Muscle of leg (tissue), 16 donors: ENCODE measurements around the gene SEBOX. TPM values are rescaled to one million over a fixed set of nuclear protein-coding genes. Genes with fewer than 3 reads are reported as not detected.

ENCODE experiments used
- DNase-seq: peaks from one replicate; pipeline ENCODE4 v3.0.0; 2013
- H3K27ac ChIP-seq: one replicate; pipeline ENCODE4 v1.5.1; 2013; ENCODE audit warnings: mild to moderate bottlenecking, low read length, control low read depth
- H3K27me3 ChIP-seq: one replicate; pipeline ENCODE4 v1.6.1; 2013; ENCODE audit warnings: low read length; ENCODE audit not compliant: control insufficient read depth, insufficient read depth
- H3K36me3 ChIP-seq: one replicate; pipeline ENCODE4 v1.6.1; 2013; ENCODE audit warnings: low read length; ENCODE audit not compliant: control insufficient read depth, insufficient read depth
- H3K4me1 ChIP-seq: one replicate; pipeline ENCODE4 v1.6.1; 2013; ENCODE audit warnings: low read length; ENCODE audit not compliant: control insufficient read depth, insufficient read depth
- H3K4me3 ChIP-seq: one replicate; pipeline ENCODE4 v1.5.1; 2013; ENCODE audit warnings: low read length, control low read depth
- H3K9me3 ChIP-seq: replicated peaks from 2 replicates; pipeline ENCODE4 v1.6.1; 2013; ENCODE audit warnings: low read depth, low read length; ENCODE audit not compliant: control insufficient read depth
- WGBS: methylation state at CpG from one replicate; pipeline ENCODE4 v1.1.5; 2013; ENCODE audit warnings: missing lambda C conversion rate; ENCODE audit not compliant: insufficient coverage; 5-methylcytosine and 5-hydroxymethylcytosine counted together
- long read RNA-seq, 11 donors: transcript quantifications; one replicate each; lab custom pipeline, GENCODE V29; 2026
- polyA plus RNA-seq, 8 donors: library from polyadenylated mRNA; unstranded; fragments of 120-200 nt; gene quantifications; one replicate each; pipeline versions ENCODE4 v1.2.1 to v1.2.3, GENCODE V29; 2013; ENCODE audit warnings: inconsistent platforms in 1 of 8, low replicate concordance in 1 of 8; ENCODE audit not compliant: insufficient read length in 8 of 8, insufficient read depth in 1 of 8
- total RNA-seq: library from RNA; stranded (reverse); fragments of 120-200 nt; gene quantifications from one replicate; pipeline ENCODE4 v1.2.4, GENCODE V29; 2013

Gene SEBOX, protein sequence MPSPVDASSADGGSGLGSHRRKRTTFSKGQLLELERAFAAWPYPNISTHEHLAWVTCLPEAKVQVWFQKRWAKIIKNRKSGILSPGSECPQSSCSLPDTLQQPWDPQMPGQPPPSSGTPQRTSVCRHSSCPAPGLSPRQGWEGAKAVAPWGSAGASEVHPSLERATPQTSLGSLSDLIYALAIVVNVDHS
- total RNA-seq (not detected), polyA plus RNA-seq (not detected)
- long read RNA-seq, donor 1 = 0 reads
- long read RNA-seq, donor 2 = 0 reads
- long read RNA-seq, donor 3 = 0 reads
- long read RNA-seq, donor 4 = 0 reads
- long read RNA-seq, donor 5 = 0 reads
- long read RNA-seq, donor 6 = 0 reads
- long read RNA-seq, donor 7 = 0 reads
- long read RNA-seq, donor 8 = 0 reads
- long read RNA-seq, donor 9 = 0 reads
- long read RNA-seq, donor 10 = 0 reads
- long read RNA-seq, donor 11 = 0 reads

DNA sequence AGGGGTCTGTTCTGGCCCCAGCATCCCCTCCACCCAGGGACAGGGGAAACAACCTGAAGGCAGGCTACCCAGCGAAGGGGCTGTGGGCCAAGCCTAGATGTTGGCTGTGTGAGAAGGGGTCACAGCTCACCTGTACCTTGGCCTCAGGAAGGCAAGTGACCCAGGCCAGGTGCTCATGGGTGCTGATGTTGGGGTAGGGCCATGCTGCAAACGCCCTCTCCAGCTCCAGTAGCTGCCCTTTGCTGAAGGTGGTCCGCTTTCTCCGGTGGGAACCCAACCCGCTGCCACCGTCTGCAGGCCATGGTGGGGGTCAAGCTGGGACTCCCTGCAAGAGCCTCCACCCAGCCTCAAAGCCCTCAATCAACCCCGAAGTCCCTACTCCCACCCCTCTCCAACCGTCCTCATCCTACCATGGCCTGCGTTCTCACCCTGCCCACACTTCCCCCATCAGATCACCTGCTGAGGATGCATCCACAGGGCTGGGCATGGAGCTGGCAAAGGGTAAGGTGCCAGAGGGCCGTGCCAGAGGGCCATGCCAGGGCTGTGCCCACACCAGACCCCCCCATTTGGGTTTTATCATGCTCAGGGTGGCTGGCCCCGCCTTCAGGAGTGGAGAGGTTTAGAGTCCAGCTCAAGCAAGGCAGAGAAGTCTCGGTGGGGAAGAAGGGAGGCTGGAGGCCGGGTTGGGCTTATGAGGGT is at the start of gene SEBOX:
TSS of gene SEBOX (minus strand) at position 535 of the 699 bp plus-strand sequence. CDS start at position 487, 48 bp downstream.
- H3K27ac ChIP-seq = no peak within 1 kb of the TSS
- no peaks in the 10 kb centered on the region for H3K9me3 ChIP-seq
- H3K36me3 ChIP-seq = peaks cover 46% of the 10 kb centered on the region
- no peak within 1 kb of the TSS for H3K4me3 ChIP-seq
- H3K27me3 ChIP-seq = no peaks in the 10 kb centered on the region
- WGBS = 95% methylated on average over 9 of the region's 13 CpGs
- H3K4me1 ChIP-seq = no peaks in the 10 kb centered on the region
- DNase-seq = no peak

DNA sequence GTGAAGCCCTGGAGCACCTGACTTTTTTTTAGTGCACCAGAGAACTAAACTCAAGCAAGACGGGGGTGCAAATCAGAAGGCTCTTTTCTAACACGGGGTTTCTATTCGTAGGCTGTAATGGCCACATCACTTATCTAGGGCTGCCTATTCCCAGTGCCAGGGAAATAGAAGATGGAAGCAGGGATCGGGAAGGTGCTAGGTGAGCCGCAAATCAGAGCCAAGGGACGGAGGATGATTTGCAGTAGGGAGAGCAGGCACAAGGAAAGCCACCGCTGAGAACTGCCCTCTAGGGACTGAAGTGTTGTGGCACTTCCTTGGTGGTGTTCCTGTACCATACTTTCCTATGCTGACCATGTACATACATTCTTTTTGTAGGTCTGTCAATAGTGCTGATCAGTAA is 48.8 kb upstream of the SEBOX start:
- Histone ChIP-seq H3K27me3 (peaks cover 17% of the 10 kb centered on the region), H3K27ac (no peak overlapping the region), H3K36me3 (no peaks in the 10 kb centered on the region), H3K4me1 (no peaks in the 10 kb centered on the region), H3K9me3 (no peaks in the 10 kb centered on the region), H3K4me3 (no peak overlapping the region)
- DNase-seq = no peak
- WGBS = 56% methylated on average over 6 of the region's 7 CpGs

DNA sequence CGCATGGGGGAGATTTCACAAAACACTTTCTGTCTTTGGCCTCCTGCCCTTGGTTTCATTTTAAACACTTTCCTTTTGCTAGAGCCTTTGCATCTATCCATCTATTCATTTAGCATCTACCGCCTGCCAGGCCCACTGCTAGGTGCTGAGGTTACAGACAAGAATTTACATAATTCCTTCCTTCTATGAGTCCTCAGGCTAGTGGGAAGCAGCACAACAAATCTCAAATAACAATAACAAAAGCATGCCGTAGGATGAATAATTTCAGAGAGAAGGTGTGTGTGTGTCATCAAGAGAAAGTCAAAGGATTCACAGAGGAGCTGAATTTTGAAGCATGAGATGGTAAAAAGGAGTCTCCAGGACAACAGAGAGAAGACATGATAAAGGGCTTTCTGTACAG is 47.1 kb upstream of the SEBOX start:
- H3K4me3 ChIP-seq = no peak overlapping the region
- no peaks in the 10 kb centered on the region for H3K4me1 ChIP-seq
- no peaks in the 10 kb centered on the region for H3K9me3 ChIP-seq
- no CpG with 5 or more reads among the region's 3 CpGs for WGBS
- peaks cover 17% of the 10 kb centered on the region for H3K27me3 ChIP-seq
- H3K36me3 ChIP-seq = no peaks in the 10 kb centered on the region
- no peak for DNase-seq
- no peak overlapping the region for H3K27ac ChIP-seq

DNA sequence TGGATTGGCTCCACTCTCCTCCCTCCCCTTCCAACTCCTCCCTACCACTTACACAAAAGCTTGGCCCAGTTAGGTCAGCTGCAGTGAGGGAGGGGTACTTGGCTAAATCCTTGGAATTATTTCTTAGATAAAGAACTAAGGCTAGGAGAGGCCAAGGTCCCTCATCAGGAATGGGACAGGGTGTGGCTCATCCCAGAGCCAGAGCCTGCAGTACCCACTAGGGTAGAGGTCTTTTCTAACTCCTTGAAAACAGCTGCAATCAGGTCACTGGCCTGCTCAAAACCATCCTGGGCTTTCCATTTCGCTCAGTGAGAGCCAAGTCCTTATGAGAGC is 42.9 kb upstream of the SEBOX start:
- Histone ChIP-seq H3K27ac (no peak overlapping the region), H3K36me3 (peaks cover 5% of the 10 kb centered on the region), H3K4me3 (no peak overlapping the region), H3K27me3 (peaks cover 4% of the 10 kb centered on the region), H3K9me3 (no peaks in the 10 kb centered on the region), H3K4me1 (peaks cover 10% of the 10 kb centered on the region)
- WGBS = 82% methylated on average over 1 of the region's 1 CpG
- no peak for DNase-seq

DNA sequence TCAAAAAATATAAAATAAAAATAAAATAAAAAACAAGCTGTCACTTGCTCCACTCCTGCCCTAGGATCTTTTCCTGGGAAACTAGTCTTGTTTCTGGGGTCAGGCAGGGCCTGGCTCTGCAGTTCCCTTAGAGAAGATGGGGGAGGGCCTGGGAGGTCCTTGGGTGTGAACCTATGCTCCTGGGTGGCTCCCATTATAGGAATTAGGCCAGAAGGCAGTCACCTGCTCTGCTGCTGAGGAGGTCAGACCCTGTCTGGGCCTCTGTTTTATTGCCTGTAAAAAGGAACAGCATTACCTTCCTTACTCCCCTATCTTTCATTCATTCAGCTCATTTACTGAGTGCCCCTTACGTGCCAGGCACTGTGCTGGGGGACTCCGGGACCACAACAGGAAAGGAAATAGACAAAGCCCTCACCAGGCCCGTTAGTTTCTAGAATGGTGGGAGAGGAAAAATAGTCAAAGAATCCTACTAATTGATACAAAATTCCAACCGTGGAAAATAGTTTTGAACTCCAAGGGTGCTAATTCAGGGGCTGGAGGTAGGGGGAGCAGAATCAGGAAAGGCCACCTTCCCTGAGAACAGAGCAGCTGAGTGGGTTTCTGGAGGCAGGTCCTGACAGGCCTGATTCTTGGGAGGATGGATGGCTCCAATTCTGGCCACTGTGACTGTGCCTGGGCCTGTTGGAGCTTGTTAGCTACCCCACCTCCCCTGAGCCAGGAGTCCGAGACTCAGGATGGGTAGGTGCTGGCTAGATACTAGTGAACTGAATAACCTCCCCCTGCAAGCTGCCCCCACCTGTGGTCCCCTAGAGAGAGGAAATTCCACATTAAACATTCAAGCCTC is 42.4 kb upstream of the SEBOX start:
- no CpG with 5 or more reads among the region's 5 CpGs for WGBS
- DNase-seq = no peak
- no peak overlapping the region for H3K4me3 ChIP-seq
- H3K27ac ChIP-seq = no peak overlapping the region
- peaks cover 4% of the 10 kb centered on the region for H3K27me3 ChIP-seq
- H3K9me3 ChIP-seq = no peaks in the 10 kb centered on the region
- peaks cover 11% of the 10 kb centered on the region for H3K36me3 ChIP-seq
- H3K4me1 ChIP-seq = peaks cover 10% of the 10 kb centered on the region

DNA sequence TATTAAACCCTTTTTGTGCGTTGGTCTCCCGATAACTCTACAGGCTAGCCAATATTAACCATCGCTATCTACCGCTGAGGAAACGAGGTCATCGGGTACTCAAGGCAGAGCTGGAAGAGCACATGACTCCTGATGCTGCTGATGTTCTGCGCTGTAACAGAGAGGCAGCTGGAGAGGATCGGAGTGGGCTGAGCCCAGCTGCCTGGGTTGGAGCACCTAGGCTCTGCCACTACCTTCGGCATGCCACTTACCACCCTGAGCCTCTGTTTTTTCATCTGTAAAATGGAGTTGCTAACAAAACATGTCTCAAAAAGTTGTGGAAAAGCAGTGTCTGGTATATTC is 41.4 kb upstream of the SEBOX start:
- Histone ChIP-seq H3K27me3 (no peaks in the 10 kb centered on the region), H3K9me3 (no peaks in the 10 kb centered on the region), H3K36me3 (peaks cover 15% of the 10 kb centered on the region), H3K27ac (no peak overlapping the region), H3K4me3 (peak overlapping the region; percentile 73), H3K4me1 (peaks cover 10% of the 10 kb centered on the region)
- WGBS = no CpG with 5 or more reads among the region's 9 CpGs
- DNase-seq = no peak

DNA sequence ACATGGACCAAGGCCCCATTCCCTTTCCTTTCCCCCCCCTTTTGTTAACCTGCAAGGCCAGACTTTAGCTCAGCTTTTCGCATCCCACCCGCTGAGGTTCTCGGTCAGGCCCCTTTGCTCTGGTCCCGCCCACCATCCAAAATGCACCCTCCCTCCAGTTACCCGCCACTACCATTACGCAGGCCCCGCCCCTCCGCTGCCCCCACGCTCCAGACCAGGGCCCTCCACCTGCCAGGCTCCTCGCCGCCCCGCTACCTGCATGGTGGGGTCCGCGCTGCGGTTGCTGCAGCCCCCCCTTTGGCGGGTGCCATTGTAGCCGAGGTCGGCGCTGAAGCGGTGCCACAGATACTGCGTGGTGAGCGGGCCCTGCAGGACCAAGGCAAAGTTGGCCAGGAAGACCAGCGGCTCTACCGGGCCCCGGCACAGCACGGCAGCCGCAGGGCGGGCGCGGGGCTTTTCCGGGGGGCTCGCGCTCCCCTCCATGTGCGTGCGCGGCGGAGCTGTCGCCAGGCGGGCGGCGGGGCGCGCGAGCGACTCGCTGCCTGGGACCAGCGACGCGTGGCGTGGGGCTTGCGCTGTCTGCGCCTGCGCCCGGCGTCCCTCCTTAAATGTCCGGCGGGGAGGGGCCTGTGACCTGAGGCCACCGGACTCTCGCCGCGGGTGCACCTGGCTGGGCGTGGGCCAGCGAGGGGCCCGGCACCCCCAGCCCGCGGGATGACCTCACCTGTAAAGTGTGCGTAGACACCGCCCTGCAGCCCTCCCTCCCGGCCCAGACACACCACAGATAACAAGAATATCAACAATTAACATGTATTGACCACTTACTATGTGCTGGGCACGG is 40.9 kb upstream of the SEBOX start, which contains the start of gene SLC46A1:
TSS of gene SLC46A1 (minus strand) at position 581 of the 841 bp plus-strand sequence. CDS start at position 483, 98 bp downstream.
- Histone ChIP-seq H3K27me3 (no peaks in the 10 kb centered on the region), H3K27ac (peak within 1 kb of the TSS; percentile 10), H3K9me3 (no peaks in the 10 kb centered on the region), H3K4me3 (peak within 1 kb of the TSS; percentile 73), H3K36me3 (peaks cover 18% of the 10 kb centered on the region), H3K4me1 (peaks cover 10% of the 10 kb centered on the region)
- peak; percentile 80 for DNase-seq
- WGBS = under 1% methylated on average over 68 of the region's 70 CpGs

DNA sequence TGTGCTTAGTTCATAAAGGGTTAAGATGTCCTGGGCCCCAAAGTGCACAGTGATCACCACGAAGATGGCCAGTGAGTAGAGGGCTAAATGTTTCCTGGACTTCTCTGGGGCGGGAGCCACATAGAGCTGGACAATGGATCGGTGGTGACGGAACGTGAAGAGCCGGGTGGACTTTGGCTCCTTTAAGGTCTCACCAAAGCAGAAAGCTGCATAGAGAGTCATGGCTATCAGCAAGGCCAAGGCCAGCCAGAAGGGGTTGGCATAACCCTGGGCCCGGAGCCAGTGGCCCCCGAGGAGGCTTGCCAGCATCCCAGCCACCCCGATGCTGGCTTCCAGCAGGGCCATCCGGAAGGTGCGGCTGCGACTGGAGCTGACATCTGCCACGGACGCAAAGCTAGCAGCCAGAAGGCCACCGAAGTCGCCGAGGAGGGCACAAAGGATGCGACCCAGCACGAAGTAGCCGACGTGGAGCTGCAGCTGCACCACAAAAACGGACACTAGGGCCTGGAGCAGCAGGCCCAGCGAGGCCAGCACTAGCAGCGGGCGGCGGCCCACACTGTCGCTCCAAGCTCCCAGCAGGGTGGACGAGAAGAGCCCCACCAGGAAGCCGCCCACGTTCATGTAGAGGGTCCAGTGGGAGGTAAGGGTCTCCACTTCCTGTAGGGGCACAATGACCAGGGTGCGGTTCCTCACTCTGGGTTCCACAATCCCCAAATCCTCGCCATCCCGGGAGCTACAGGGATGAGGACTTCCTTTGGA is 40.0 kb upstream of the SEBOX start:
- peak overlapping the region; percentile 73 for H3K4me3 ChIP-seq
- H3K4me1 ChIP-seq = peaks cover 10% of the 10 kb centered on the region
- no peaks in the 10 kb centered on the region for H3K27me3 ChIP-seq
- H3K9me3 ChIP-seq = no peaks in the 10 kb centered on the region
- peak; percentile 33 for DNase-seq
- peaks cover 21% of the 10 kb centered on the region for H3K36me3 ChIP-seq
- 43% methylated on average over 27 of the region's 33 CpGs for WGBS
- H3K27ac ChIP-seq = peak overlapping the region; percentile 10

DNA sequence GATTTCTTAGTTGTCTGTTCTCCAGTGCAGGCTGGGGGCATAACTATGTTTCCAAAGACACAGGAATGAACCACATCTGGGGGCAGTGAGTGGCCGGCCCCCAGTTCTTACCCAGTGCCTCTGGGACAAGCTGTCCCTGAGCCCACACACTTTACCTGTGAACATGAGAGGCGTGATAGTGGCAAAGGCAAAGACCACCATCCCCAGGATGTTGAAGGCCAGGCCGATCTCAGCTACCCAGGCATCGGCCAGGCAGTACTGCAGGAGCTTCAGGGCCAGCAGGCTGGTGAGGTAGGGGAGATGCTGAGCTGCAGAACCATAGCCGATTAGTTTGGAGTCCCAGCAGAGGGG is 39.4 kb upstream of the SEBOX start:
- H3K4me1 ChIP-seq = peaks cover 10% of the 10 kb centered on the region
- no peak overlapping the region for H3K4me3 ChIP-seq
- WGBS = 85% methylated on average over 5 of the region's 5 CpGs
- no peaks in the 10 kb centered on the region for H3K27me3 ChIP-seq
- no peak overlapping the region for H3K27ac ChIP-seq
- H3K36me3 ChIP-seq = peaks cover 25% of the 10 kb centered on the region
- DNase-seq = no peak
- no peaks in the 10 kb centered on the region for H3K9me3 ChIP-seq
